SK-MEL-5 (cell line): ENCODE data around the gene CST7. TPM values are rescaled to one million over a fixed set of nuclear protein-coding genes. Genes with fewer than 3 reads are reported as not detected.
A peak's percentile ranks its signal among the peaks of the same experiment; 100 is the strongest.
"Not testable (repeated sequence)": the region's sequence is repeated elsewhere in the genome, so short reads cannot be mapped to it uniquely, and the experiment has no call there.

Experiments used
- DNase-seq: peaks from one replicate; pipeline ENCODE4 v3.0.0-alpha.2; 2016; ENCODE audit warnings: low read depth, low spot score
- in situ Hi-C: cut with HindIII; loops from 2 replicates; pipeline ENCODE4 v1.10.0; 2016; ENCODE audit warnings: low sequenced_read_pairs, high pct_unique_total_duplicates, low pct_unique_long_range_greater_than_20kb
- total RNA-seq: library from RNA; depleted of rRNA; stranded (reverse); fragments of >200 nt; shearing (Covaris generic); gene quantifications from 2 replicates; pipeline ENCODE4 v1.2.3, GENCODE V29; 2014

CST7 gene
- total RNA-seq, 1 experiment from 2014 or later, result 0.29 TPM

DNA sequence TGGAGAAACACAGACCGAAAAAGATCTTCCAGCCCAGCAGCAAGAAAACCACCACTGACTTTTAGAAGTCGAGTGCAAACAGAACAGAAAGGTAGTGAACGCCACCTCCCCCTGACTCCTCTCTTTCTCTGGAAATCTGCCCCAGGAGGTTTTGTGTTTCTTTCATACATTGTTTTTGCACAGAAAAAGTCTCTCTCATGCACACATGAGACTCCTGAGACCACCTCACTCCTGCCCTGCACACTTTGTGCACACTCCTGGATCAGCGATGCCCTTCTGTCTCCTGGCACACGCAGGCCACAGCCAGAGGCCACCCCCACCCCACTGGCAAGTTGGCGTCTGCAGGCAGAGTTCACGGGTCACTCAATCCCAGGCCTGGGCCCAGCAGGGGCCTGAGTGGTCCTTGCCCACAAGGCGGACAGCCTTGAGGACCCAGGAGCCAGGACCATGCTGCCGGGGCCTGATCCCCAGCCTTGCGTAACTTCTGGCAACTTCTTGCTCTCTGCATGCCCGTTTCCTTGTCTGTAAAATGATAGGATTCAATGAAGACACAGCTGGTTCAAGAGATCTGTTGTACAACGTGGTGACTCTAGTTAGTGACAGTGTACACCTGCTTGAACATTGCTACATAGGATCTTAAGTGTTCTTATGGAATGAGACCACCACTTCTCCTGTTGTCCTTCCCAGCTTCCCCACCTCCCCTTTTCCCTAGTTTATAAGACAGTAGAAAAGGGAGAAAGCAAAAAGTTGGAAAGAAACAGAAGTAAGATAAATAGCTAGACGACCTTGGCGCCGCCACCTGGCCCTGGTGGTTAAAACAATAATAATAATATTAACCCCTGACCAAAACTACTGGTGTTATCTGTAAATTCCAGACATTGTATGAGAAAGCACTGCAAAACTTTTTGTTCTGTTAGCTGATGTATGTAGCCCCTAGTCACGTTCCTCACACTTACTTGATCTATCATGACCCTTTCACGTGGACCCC is 30.2 kb upstream of the CST7 start:
- in situ Hi-C loops, result no loop called here
- no peak for DNase-seq

- DNase-seq, in situ Hi-C loops: not testable (repeated sequence)
These were observed 29.4 kb upstream of the CST7 start for GRCh38 chr20:24919665-24920064.

GRCh38 chr20:24920706-24921105 is 28.4 kb upstream of the CST7 start:
- DNase-seq, in situ Hi-C loops: not testable (repeated sequence)

DNA sequence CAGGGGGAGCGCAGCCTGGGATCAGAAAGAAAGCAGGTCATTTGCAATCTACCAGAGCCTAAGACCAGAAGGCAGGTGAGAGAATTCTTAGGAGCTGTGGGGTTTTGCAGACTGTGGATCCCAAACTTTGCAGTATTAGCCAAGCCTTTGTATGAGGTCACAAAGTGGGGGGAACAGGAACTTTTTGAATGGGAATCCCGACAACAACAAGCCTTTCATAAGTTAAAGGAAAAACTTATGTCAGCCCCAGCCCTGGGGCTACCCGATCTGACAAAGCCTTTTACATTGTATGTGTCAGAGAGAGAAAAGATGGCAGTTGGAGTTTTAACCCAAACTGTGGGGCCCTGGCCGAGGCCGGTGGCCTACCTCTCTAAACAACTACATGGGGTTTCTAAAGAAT is 19.8 kb upstream of the CST7 start:
- peak; percentile 56 for DNase-seq
- in situ Hi-C loops, result not testable (repeated sequence)

DNA sequence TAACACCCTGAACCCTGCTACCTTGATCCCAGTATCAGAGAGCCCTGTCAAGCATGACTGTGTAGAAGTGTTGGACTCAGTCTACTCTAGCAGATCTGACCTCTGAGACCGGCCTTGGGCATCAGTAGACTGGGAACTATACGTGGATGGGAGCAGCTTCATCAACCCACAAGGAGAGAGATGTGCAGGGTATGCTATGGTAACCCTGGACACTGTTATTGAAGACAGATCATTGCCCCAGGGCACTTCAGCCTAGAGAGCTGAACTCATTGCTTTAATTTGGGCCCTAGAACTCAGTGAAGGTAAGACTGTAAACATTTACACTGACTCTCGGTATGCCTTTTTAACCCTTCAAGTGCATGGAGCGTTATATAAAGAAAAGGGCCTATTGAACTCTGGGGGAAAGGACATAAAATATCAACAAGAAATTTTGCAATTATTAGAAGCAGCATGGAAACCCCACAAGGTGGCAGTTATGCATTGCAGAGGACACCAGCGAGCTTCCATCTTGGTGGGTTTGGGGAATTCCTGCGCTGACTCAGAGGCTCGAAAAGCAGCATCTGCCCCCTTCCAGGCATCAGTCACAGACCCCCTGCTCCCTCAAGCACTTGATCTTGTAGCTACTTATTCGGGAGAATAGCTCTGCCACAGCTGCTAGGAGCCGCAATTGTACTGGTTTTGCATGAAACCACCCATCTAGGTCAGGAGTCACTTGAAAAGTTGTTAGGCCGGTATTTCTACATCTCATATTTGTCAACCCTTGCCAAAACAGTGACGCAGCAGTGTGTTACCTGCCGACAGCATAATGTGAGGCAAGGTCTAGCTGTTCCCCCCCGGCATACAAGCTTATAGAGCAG is 19.0 kb upstream of the CST7 start:
- DNase-seq, in situ Hi-C loops: not testable (repeated sequence)

DNA sequence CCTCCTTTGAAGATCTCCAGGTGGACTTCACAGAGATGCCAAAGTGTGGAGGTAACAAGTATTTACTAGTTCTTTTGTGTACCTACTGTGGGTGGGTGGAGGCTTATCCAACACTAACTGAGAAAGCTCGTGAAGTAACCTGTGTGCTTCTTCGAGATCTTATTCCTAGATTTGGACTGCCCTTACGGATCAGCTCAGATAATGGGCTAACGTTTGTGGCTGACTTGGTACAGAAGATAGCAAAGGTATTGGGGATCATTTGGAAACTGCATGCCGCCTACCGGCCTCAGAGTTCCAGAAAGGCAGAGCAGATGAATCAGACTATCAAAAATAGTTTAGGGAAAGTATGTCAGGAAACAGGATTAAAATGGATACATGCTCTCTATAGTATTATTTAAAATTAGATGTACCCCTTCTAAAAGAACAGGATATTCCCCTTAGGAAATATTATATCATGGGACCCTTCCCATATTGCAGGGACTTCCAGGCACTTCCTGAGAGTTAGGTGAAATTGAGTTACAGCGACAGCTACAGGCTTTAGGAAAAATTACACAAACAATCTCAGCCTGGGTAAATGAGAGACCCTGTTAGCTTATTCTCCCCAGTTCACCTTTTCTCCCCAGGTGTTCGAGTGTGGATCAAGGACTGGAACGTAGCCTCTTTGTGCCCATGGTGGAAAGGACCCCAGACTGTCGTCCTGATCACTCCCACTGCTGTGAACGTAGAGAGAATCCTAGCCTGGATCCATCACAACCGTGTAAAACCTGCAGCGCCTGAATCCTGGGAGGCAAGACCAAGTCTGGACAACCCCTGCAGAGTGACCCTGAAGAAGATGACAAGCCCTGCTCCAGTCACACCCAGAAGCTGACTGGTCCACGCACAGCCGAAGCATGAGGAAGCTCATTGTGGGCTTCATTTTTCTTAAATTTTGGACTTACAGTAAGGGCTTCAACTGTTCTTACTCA is 18.1 kb upstream of the CST7 start:
- in situ Hi-C loops, DNase-seq: not testable (repeated sequence)

DNA sequence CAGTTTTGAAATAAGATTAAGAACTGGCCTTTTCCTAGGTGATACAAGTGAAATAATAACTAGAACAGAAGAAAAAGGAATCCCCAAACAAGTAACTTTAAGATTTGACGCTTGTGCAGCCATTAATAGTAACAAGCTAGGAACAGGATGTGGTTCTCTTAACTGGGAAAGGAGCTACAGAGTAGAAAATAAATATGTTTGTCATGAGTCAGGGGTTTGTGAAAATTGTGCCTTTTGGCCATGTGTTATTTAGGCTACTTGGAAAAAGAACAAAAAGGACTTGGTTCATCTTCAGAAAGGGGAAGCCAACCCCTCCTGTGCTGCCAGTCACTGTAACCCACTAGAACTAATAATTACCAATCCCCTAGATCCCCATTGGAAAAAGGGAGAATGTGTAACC is 17.2 kb upstream of the CST7 start:
- in situ Hi-C loops, DNase-seq: not testable (repeated sequence)

DNA sequence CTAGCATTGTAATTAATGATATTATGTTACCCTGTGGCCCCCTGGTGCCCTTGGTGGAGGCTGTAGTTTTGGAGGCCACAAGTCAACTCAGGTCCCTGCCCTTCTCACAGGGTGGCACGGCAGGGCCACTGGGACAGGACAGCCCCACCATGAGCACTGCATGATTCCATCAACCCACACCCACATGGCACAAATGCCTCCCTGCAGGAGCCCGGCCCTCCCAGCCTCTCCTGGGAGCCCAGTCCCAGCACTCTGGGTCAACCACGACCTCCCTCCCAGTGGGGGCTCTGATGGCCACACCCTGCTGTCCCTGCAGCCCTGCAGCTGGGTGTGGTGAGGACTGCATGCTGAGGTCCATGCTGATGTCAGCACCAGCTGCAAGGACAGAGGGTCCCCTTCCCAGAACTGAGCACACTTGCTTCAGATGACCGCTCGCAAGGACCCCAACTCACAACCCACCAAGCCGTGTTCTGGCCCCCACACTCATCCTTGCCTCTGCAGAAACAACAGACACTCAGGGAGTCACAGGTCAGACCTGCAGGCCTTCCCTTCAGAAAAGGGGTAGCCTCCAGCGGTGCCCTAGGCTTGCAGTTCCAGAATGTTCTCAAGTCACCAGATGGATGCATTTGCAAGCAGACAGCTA is 15.7 kb upstream of the CST7 start:
- DNase-seq, result no peak
- in situ Hi-C loops, result no loop called here

GRCh38 chr20:24934101-24934661 is 14.9 kb upstream of the CST7 start:
- DNase-seq, result no peak
- in situ Hi-C loops, result no loop called here

DNA sequence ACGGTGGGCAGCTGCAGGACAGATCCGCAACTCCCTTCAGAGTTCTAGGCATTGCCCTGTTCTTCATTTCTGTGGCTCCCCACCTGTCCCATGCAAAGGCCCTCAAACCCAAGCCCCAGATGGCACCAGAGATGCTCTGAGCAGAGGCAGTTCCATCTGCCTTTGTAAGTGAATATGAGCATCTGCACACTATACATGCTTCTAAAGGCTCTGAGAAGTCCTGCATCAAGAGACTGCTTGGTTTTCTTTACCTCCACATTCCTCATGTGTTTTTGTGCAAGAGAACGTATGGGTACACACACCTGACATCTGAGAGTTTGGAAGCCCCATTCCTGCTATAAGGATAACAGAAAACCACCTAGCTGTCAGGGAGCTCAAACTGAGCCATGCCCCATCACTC is 14.4 kb upstream of the CST7 start:
- in situ Hi-C loops, result no loop called here
- DNase-seq, result no peak

- in situ Hi-C loops, result no loop called here
- DNase-seq, result no peak
These were observed 13.9 kb upstream of the CST7 start for GRCh38 chr20:24935140-24935539.

GRCh38 chr20:24935766-24936525 is 13.1 kb upstream of the CST7 start:
- in situ Hi-C loops, result no loop called here
- no peak for DNase-seq

DNA sequence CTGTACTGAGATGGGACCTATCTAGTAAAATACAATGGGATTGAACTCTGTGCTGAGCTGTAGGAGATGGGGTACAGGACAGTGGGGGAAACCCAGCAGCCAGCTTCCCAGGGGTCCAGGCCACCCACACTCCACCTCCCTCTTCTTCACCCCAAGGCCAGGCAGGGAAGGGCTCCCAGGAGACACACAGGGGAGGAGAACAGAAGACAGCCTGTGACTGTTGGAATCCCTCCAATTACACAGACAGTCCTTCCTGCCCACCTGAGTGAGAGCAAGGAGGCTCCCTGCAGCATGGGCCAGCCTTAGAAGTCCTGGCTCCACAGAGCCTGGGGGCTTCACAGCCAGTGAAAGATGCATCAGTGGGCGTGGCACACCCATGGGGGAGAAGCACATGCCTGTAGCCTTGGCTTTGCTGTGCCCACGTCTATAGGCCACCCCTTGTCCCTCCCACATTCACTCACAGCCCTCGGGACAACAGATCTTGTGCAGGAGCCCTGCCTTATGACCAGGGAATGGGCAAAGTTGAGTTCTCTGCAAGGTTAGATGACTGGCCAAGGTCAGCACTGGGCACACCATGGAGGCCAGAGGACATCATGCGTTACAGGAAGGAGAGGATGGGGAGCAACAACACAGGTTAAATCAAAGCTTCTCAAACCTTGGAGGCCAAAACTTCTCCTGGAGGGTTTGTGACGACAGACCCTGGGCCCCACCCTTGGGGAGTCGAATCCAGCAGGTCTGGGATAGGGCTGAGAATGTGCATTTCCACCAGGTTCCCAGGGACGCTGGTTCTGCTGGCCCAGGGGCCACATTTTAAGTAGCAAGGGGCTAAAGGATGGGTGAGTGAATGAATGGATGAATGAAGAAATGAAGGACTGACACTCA is 12.3 kb upstream of the CST7 start:
- in situ Hi-C loops, result no loop called here
- DNase-seq, result no peak

- no peak for DNase-seq
- in situ Hi-C loops, result no loop called here
These were observed 11.5 kb upstream of the CST7 start for GRCh38 chr20:24937579-24937978.

DNA sequence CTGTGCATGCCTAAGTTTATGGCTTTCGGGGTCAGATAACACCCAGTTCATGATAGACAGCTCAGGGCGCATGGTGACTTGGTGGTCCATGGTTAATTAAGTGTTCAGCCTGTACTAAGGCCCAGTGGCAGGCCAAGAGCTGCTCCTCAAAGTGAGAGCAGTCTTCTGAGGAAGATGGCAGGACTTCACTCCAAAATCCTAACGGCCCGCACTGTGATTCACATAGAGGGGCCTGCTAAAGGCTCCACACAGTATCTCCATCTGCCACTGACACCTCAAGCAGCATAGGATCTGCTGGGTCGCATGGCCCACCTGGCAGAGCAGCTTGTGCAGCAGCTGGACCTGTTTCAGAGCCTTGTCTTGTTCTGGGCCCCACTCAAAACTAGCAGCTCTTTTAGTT is 10.6 kb upstream of the CST7 start:
- DNase-seq, result no peak
- in situ Hi-C loops, result no loop called here
